Left renal cortex interstitium (tissue), 4 donors: ENCODE data around the gene PMEPA1. TPM values are rescaled to one million over a fixed set of nuclear protein-coding genes. Genes with fewer than 3 reads are reported as not detected.

Experiments
- DNase-seq, 4 donors: peaks; one replicate each; pipeline ENCODE4 v3.0.0-alpha.2; 2013; ENCODE audit warnings: low read depth in 4 of 4, low spot score in 2 of 4, missing footprints in 1 of 4
- polyA plus RNA-seq, 4 donors: library from polyadenylated mRNA; unstranded; fragments of 120-200 nt; gene quantifications; one replicate each; pipeline ENCODE4 v1.2.1, GENCODE V29; 2013; ENCODE audit not compliant: insufficient read length in 4 of 4

Gene PMEPA1
- polyA plus RNA-seq, 4 donors: 16.2 to 25.6 (median 22.2) TPM

GRCh38 chr20:57738053-57738452, 28.2 kb upstream of the PMEPA1 start:
- DNase-seq: no peak

GRCh38 chr20:57737349-57737748, 27.5 kb upstream of the PMEPA1 start:
- no peak for DNase-seq

GRCh38 chr20:57736738-57737347, 27.0 kb upstream of the PMEPA1 start:
- no peak for DNase-seq

- no peak for DNase-seq
These were observed 26.3 kb upstream of the PMEPA1 start for GRCh38 chr20:57735831-57736737.

GRCh38 chr20:57734754-57735153, 24.9 kb upstream of the PMEPA1 start:
- no peak for DNase-seq

- no peak for DNase-seq
These were observed 22.4 kb upstream of the PMEPA1 start for GRCh38 chr20:57732226-57732625.

- no peak for DNase-seq
These were observed 18.9 kb upstream of the PMEPA1 start for GRCh38 chr20:57728762-57729161.

- no peak for DNase-seq
These were observed 18.0 kb upstream of the PMEPA1 start for GRCh38 chr20:57727863-57728262.

- DNase-seq: no peak
These were observed 15.8 kb upstream of the PMEPA1 start for GRCh38 chr20:57725636-57726035.

- DNase-seq: no peak
These were observed 15.0 kb upstream of the PMEPA1 start for GRCh38 chr20:57724610-57725405.

- DNase-seq: no peak
These were observed 14.0 kb upstream of the PMEPA1 start for GRCh38 chr20:57723816-57724215.

- DNase-seq: no peak
These were observed 10.1 kb upstream of the PMEPA1 start for GRCh38 chr20:57719951-57720350.

GRCh38 chr20:57718490-57719009, 8.7 kb upstream of the PMEPA1 start:
- DNase-seq: peak; percentile 68 to 95 (median 84)

- DNase-seq: no peak
These were observed 8.0 kb upstream of the PMEPA1 start for GRCh38 chr20:57717797-57718196.

GRCh38 chr20:57716901-57717300, 7.1 kb upstream of the PMEPA1 start:
- no peak for DNase-seq

GRCh38 chr20:57716202-57716601, 6.4 kb upstream of the PMEPA1 start:
- DNase-seq: no peak

- DNase-seq: no peak
These were observed 5.6 kb upstream of the PMEPA1 start for GRCh38 chr20:57715268-57715904.

- no peak for DNase-seq
These were observed 4.8 kb upstream of the PMEPA1 start for GRCh38 chr20:57714409-57715267.

GRCh38 chr20:57713951-57714350, 4.1 kb upstream of the PMEPA1 start:
- no peak for DNase-seq

GRCh38 chr20:57713505-57713903, 3.7 kb upstream of the PMEPA1 start:
- DNase-seq: no peak
